HEK293 (cell line): Measurements from ENCODE around the gene SLC39A5.

Experiments used
- CTCF ChIA-PET: fragments of 350-600 bp; formaldehyde crosslinking; extraction: SDS; loops from one replicate; lab custom pipeline; 2021; ENCODE audit warnings: antibody characterized with exemption; lab: Yijun Ruan, JAX
- POLR2A ChIA-PET: fragments of 300-600 bp; formaldehyde crosslinking; extraction: SDS; loops from one replicate; lab custom pipeline; 2020; ENCODE audit warnings: antibody characterized with exemption, inconsistent platforms; lab: Yijun Ruan, JAX
- H3K27ac ChIP-seq: fragments of 200-500 bp; sonication (Bioruptor generic); 2 replicates; pipeline ENCODE4 v1.5.1; 2014; ENCODE audit warnings: low read depth, low read length, control low read depth, inconsistent platforms; ENCODE audit errors: extremely low read depth
- H3K36me3 ChIP-seq, 2 experiments: fragments of 200-500 bp in 1 of 2; sonication (Bioruptor generic) in 1 of 2; 1 replicate in 1 of 2; 2 replicates in 1 of 2; pipeline ENCODE4 v1.5.1; 2014 to 2017; ENCODE audit warnings: inconsistent platforms in 2 of 2, low read length in 2 of 2; ENCODE audit not compliant: control insufficient read depth in 2 of 2, insufficient read depth in 1 of 2
- H3K4me1 ChIP-seq: fragments of 200-500 bp; sonication (Bioruptor generic); 2 replicates; pipeline ENCODE4 v1.5.1; 2014; ENCODE audit warnings: mild to moderate bottlenecking, low read length, inconsistent platforms; ENCODE audit not compliant: control insufficient read depth, insufficient read depth
- H3K4me3 ChIP-seq: 2 replicates; pipeline ENCODE4 v1.5.1; 2011; ENCODE audit warnings: low read depth, mild to moderate bottlenecking, control low read depth, low read length, moderate library complexity
- H3K9me3 ChIP-seq: fragments of 200-500 bp; sonication (Bioruptor generic); 2 replicates; pipeline ENCODE4 v1.5.1; 2014; ENCODE audit warnings: low read depth, low read length, inconsistent platforms; ENCODE audit not compliant: control insufficient read depth, insufficient read depth
- ELK4 ChIP-seq: IDR thresholded peaks from 2 replicates; pipeline ENCODE4 v1.6.1; 2011; ENCODE audit warnings: mild to moderate bottlenecking, low read depth, low read length, borderline replicate concordance
- HIC1 ChIP-seq: fragments of 450-650 bp; formaldehyde crosslinking; IDR thresholded peaks from 2 replicates; pipeline ENCODE4 v1.5.1; 2016; ENCODE audit warnings: missing biosample characterization, missing genetic modification characterization
- KLF16 ChIP-seq: fragments of 450-650 bp; formaldehyde crosslinking; IDR thresholded peaks from 2 replicates; pipeline ENCODE4 v1.5.1; 2017; ENCODE audit warnings: missing biosample characterization, missing genetic modification characterization
- OVOL3 ChIP-seq: fragments of 450-650 bp; formaldehyde crosslinking; IDR thresholded peaks from 2 replicates; pipeline ENCODE4 v1.5.1; 2016; ENCODE audit warnings: missing biosample characterization, missing genetic modification characterization
- PRDM6 ChIP-seq: fragments of 450-650 bp; formaldehyde crosslinking; IDR thresholded peaks from 2 replicates; pipeline ENCODE4 v1.5.1; 2017; ENCODE audit warnings: missing biosample characterization, missing genetic modification characterization
- SCRT2 ChIP-seq: fragments of 450-650 bp; formaldehyde crosslinking; IDR thresholded peaks from 2 replicates; pipeline ENCODE4 v1.5.1; 2016; ENCODE audit warnings: missing biosample characterization, missing genetic modification characterization
- WT1 ChIP-seq: fragments of 450-650 bp; formaldehyde crosslinking; IDR thresholded peaks from 2 replicates; pipeline ENCODE4 v1.5.1; 2016; ENCODE audit warnings: missing biosample characterization, missing genetic modification characterization
- ZBTB48 ChIP-seq: fragments of 450-650 bp; formaldehyde crosslinking; IDR thresholded peaks from 2 replicates; pipeline ENCODE4 v1.5.1; 2016; ENCODE audit warnings: missing biosample characterization, missing genetic modification characterization
- ZBTB8A ChIP-seq: fragments of 450-650 bp; formaldehyde crosslinking; IDR thresholded peaks from 2 replicates; pipeline ENCODE4 v1.5.1; 2016; ENCODE audit warnings: missing biosample characterization, missing genetic modification characterization
- ZFP3 ChIP-seq: fragments of 450-650 bp; formaldehyde crosslinking; IDR thresholded peaks from 2 replicates; pipeline ENCODE4 v1.5.1; 2016; ENCODE audit warnings: low read depth, missing biosample characterization, missing genetic modification characterization
- ZNF2 ChIP-seq: fragments of 450-650 bp; formaldehyde crosslinking; IDR thresholded peaks from 2 replicates; pipeline ENCODE4 v1.5.1; 2016; ENCODE audit warnings: missing biosample characterization, missing genetic modification characterization
- ZNF248 ChIP-seq: fragments of 450-650 bp; formaldehyde crosslinking; IDR thresholded peaks from 2 replicates; pipeline ENCODE4 v1.5.1; 2017; ENCODE audit warnings: missing biosample characterization, missing genetic modification characterization
- ZNF335 ChIP-seq: fragments of 450-650 bp; formaldehyde crosslinking; conservative IDR thresholded peaks from 2 replicates; pipeline ENCODE4 v1.5.1; 2016; ENCODE audit warnings: missing biosample characterization, missing genetic modification characterization
- ZNF354C ChIP-seq: fragments of 450-650 bp; formaldehyde crosslinking; IDR thresholded peaks from 2 replicates; pipeline ENCODE4 v1.5.1; 2016; ENCODE audit warnings: missing biosample characterization, missing genetic modification characterization, low read depth, borderline replicate concordance
- ZNF366 ChIP-seq: fragments of 450-650 bp; formaldehyde crosslinking; conservative IDR thresholded peaks from 2 replicates; pipeline ENCODE4 v1.5.1; 2016; ENCODE audit warnings: missing biosample characterization, missing genetic modification characterization
- ZNF404 ChIP-seq: fragments of 450-650 bp; formaldehyde crosslinking; IDR thresholded peaks from 2 replicates; pipeline ENCODE4 v1.5.1; 2017; ENCODE audit warnings: missing biosample characterization, missing genetic modification characterization
- ZNF423 ChIP-seq: fragments of 450-650 bp; formaldehyde crosslinking; IDR thresholded peaks from 2 replicates; pipeline ENCODE4 v1.5.1; 2016; ENCODE audit warnings: missing biosample characterization, missing genetic modification characterization
- ZNF473 ChIP-seq: fragments of 450-650 bp; formaldehyde crosslinking; IDR thresholded peaks from 2 replicates; pipeline ENCODE4 v1.5.1; 2017; ENCODE audit warnings: missing biosample characterization, missing genetic modification characterization
- ZNF488 ChIP-seq: fragments of 450-650 bp; formaldehyde crosslinking; IDR thresholded peaks from 2 replicates; pipeline ENCODE4 v1.5.1; 2016; ENCODE audit warnings: missing biosample characterization, missing genetic modification characterization
- ZNF660 ChIP-seq: fragments of 450-650 bp; IDR thresholded peaks from 2 replicates; pipeline ENCODE4 v1.5.1; 2018; ENCODE audit warnings: missing biosample characterization, mild to moderate bottlenecking, missing genetic modification characterization
- ZNF701 ChIP-seq: fragments of 450-650 bp; formaldehyde crosslinking; IDR thresholded peaks from 2 replicates; pipeline ENCODE4 v1.5.1; 2016; ENCODE audit warnings: missing biosample characterization, missing genetic modification characterization
- ZNF704 ChIP-seq: fragments of 450-650 bp; formaldehyde crosslinking; IDR thresholded peaks from 2 replicates; pipeline ENCODE4 v1.5.1; 2016; ENCODE audit warnings: missing biosample characterization, missing genetic modification characterization
- TF ChIP-seq, protein P1 (sequence below): fragments of 450-650 bp; formaldehyde crosslinking; IDR thresholded peaks from 2 replicates; pipeline ENCODE4 v1.5.1; 2017; ENCODE audit warnings: missing biosample characterization, missing genetic modification characterization

Gene SLC39A5

DNA sequence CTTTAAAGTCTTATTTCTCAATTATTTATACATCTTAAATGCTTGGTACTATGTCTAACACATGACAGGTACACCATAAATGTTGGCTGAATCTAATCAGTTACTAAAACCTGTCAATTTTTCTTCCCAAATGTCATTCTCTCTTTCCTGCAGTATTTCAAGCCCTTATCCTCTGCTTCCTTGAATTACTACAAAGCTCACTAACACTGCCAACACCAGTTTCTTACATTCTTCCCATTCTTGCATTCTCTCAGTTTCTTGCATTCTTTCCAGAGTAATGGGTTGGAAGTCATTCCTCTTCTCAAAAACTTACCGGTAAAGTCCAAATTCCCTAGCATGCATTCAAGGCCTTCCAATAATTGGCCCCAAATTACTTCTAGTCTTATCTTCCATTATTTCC is 31.0 kb upstream of the SLC39A5 start:
- no peak for TF ChIP-seq KLF16 (tag by site-specific recombination)
- no peak for TF ChIP-seq ZNF473 (tag by site-specific recombination)
- no peak for TF ChIP-seq ZNF423
- no peak for TF ChIP-seq HIC1 (tag by site-specific recombination)
- no peak for TF ChIP-seq WT1 (tag by site-specific recombination)
- TF ChIP-seq ZNF704 (tag by site-specific recombination), result no peak
- no peak for TF ChIP-seq ZNF404 (tag by site-specific recombination)
- TF ChIP-seq ZNF354C (tag by site-specific recombination), result no peak
- TF ChIP-seq ELK4, result no peak
- no peak for TF ChIP-seq ZNF248 (tag by site-specific recombination)
- TF ChIP-seq ZBTB8A, result no peak
- no peak for TF ChIP-seq ZNF488
- no peak for TF ChIP-seq ZNF660 (tag by site-specific recombination)
- no peak for TF ChIP-seq ZFP3 (tag by site-specific recombination)
- no peak for TF ChIP-seq ZNF701 (tag by site-specific recombination)
- TF ChIP-seq, all 188 proteins: peak for 0
- POLR2A ChIA-PET, result interaction anchor here (0.6 to 2.4 kb wide), 2 partner anchors 10 to 23 kb away, joined by 4 to 17 read pairs; partner anchors contain the start of gene RNF41
- CTCF ChIA-PET, result interaction anchor here (0.7 to 3.0 kb wide), 2 partner anchors 10 to 14 kb away, joined by 3 to 14 read pairs; partner anchors contain the start of gene SMARCC2
- no peak overlapping the region for H3K27ac ChIP-seq
- no peaks in the 10 kb centered on the region; a peak in 1 of 3 replicates for H3K36me3 ChIP-seq
- H3K4me1 ChIP-seq, result no peaks in the 10 kb centered on the region
- H3K4me3 ChIP-seq, result no peak overlapping the region
- H3K9me3 ChIP-seq, result no peaks in the 10 kb centered on the region

GRCh38 chr12:56202366-56202765 is 27.5 kb upstream of the SLC39A5 start:
- H3K4me1 ChIP-seq, result no peaks in the 10 kb centered on the region
- TF ChIP-seq PRDM6 (tag by site-specific recombination) (0 out of 2 replicates have a peak, but pooled peaks have one; percentile 20), ZNF366 (tag by site-specific recombination) (no peak), ZNF2 (tag by site-specific recombination) (no peak), SCRT2 (tag by site-specific recombination) (peak; percentile 29; the same call in 1 of the 2 replicates), ZBTB48 (tag by site-specific recombination) (peak; percentile 21; the same call in 1 of the 2 replicates), OVOL3 (tag by site-specific recombination) (no peak), ZNF335 (0 out of 2 replicates have a peak, but pooled peaks have one; percentile 32)
- TF ChIP-seq, protein P1, sequence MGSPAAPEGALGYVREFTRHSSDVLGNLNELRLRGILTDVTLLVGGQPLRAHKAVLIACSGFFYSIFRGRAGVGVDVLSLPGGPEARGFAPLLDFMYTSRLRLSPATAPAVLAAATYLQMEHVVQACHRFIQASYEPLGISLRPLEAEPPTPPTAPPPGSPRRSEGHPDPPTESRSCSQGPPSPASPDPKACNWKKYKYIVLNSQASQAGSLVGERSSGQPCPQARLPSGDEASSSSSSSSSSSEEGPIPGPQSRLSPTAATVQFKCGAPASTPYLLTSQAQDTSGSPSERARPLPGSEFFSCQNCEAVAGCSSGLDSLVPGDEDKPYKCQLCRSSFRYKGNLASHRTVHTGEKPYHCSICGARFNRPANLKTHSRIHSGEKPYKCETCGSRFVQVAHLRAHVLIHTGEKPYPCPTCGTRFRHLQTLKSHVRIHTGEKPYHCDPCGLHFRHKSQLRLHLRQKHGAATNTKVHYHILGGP (tag by site-specific recombination), result 0 out of 2 replicates have a peak, but pooled peaks have one; percentile 34
- peaks cover 6 to 30% of the 10 kb centered on the region in 2 experiments for H3K36me3 ChIP-seq
- no peak overlapping the region for H3K27ac ChIP-seq
- H3K4me3 ChIP-seq, result no peak overlapping the region
- H3K9me3 ChIP-seq, result no peaks in the 10 kb centered on the region
- POLR2A ChIA-PET, result interaction anchor here (1.2 to 3.7 kb wide), 3 partner anchors 13 to 20 kb away, joined by 3 to 21 read pairs (median 7); partner anchors contain the start of genes RNF41 and SMARCC2
- CTCF ChIA-PET, result interaction anchor here (0.5 to 3.0 kb wide), 6 partner anchors 10 to 273 kb away, joined by 3 to 12 read pairs (median 4); partner anchors contain the start of gene SMARCC2
